HG03442 (cell line): ENCODE results near the gene MSMO1.

Source experiments
- ATAC-seq: cut with Tn5 transposase; IDR thresholded peaks from one replicate; pipeline ENCODE4 v1.9.1; 2021; ENCODE audit warnings: mild to moderate bottlenecking, moderate library complexity; ENCODE audit not compliant: unreplicated experiment

Gene MSMO1

DNA sequence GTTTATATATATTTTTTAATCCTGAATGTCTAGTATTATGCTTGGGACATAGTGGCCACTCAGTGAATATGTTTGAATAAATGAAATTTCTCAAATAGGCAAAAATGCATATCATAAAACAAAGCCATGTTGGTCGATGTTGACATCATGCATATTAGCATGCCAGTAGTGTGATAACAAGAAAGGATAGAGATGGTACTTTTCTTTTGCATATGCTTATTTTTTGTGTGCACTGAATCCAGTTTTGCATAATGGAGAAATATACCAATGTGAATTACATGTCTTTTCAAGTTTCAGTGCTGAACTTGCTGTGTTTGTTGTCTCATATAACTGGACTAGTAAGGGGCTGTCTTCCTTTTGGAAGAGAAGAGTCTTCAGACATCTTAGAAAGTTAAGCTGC is 58.9 kb downstream of the MSMO1 start:
- ATAC-seq = no peak

DNA sequence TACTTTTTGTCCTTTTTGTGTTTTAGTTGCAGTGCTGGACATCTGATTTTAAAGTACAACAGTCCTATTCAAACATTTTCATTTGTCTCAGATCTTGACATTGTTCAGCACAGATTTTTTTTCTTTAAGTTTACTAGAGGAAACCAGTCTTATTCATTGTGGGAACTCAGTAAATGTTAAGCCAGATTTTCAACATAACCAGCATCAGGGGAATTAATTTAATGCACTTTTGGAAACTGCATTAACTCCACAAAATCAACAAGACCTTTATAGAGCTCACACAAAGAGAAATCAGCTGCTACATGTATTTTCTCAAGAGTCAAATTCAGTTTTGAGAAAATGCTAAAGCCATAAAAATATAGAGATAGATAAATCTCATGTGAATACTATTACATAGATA is 61.3 kb downstream of the MSMO1 start:
- ATAC-seq = no peak
